Measurements from ENCODE around the gene SLIT3. TPM values are rescaled to one million over a fixed set of nuclear protein-coding genes. Genes with fewer than 3 reads are reported as not detected.

The SLIT3 gene
- total and polyA plus RNA-seq, 9 of the 15 experiments (the other 6 are each of a cell fraction or from before 2014, with no cell fraction given): 0.01 to 0.04 TPM; not detected in 7

- ChIA-PET CTCF (ENCODE audit: low intra/inter-chr PET ratio) (no interaction called here), POLR2A (interaction anchor here (1.0 kb wide), 1 partner anchor 14 kb away, joined by 3 read pairs; no protein-coding TSS in a partner anchor)
- no peak overlapping the region for H3K27ac ChIP-seq (ENCODE audit: extremely low read depth, low read depth, low read length)
- H3K36me3 ChIP-seq (ENCODE audit: control insufficient read depth, insufficient read depth, low read length): no peaks in the 10 kb centered on the region
- no peaks in the 10 kb centered on the region for H3K79me2 ChIP-seq (ENCODE audit: control insufficient read depth, insufficient read depth, low read length)
- no peaks in the 10 kb centered on the region; a peak in 2 of 5 replicates for H3K27me3 ChIP-seq (ENCODE audit: control insufficient read depth in 2 of 2, insufficient read depth in 2 of 2, low read length in 2 of 2)
- H3K9ac ChIP-seq (ENCODE audit: insufficient read depth in 1 of 2, low read depth in 2 of 2, low read length in 2 of 2): no peak overlapping the region
- FAIRE-seq (no peak), DNase-seq (ENCODE audit: extremely low read depth in 1 of 4, low spot score in 3 of 4) (no peak), ATAC-seq (no peak)
- intact Hi-C loops (cut with micrococcal nuclease): no loop called here
- no peak overlapping the region for H3K4me2 ChIP-seq (ENCODE audit: insufficient read depth, low read length)
- no peaks in the 10 kb centered on the region for H3K9me3 ChIP-seq (replicated peaks; ENCODE audit: control insufficient read depth, insufficient read depth, low read depth, low read length)
- H3K4me3 ChIP-seq: no peak overlapping the region
- no peaks in the 10 kb centered on the region for H4K20me1 ChIP-seq (replicated peaks; ENCODE audit: control insufficient read depth, insufficient read depth, low read length)
- WGBS (ENCODE audit: insufficient coverage, low coverage, missing lambda C conversion rate): 3% methylated on average over 5 of the region's 6 CpGs
- BruUV-seq (replicated peaks): no TSS peak
- H3K4me1 ChIP-seq (replicated peaks in 1 of 2; ENCODE audit: control insufficient read depth in 2 of 2, insufficient read depth in 2 of 2, low read length in 2 of 2): no peaks in the 10 kb centered on the region
- in situ Hi-C loops (cut with MboI): no loop called here
- no peak overlapping the region for H2AFZ ChIP-seq (ENCODE audit: low read depth, low read length)
- H3K9me1 ChIP-seq (ENCODE audit: control insufficient read depth, insufficient read depth, low read length): no peaks in the 10 kb centered on the region
- TF ChIP-seq SMAD4 (CRISPR knock-in tag; conservative IDR thresholded peaks at IDR 0.05) (no peak), NUFIP1 (IDR thresholded peaks at IDR 0.05; ENCODE audit: partially characterized antibody) (no peak), CCAR2 (IDR thresholded peaks at IDR 0.05; ENCODE audit: low read depth, low read length) (no peak), HDAC3 (IDR thresholded peaks at IDR 0.05; ENCODE audit: borderline replicate concordance, partially characterized antibody) (no peak), CHAMP1 (IDR thresholded peaks at IDR 0.05) (no peak), HNRNPH1 (optimal IDR thresholded peaks at IDR 0.05; ENCODE audit: low read depth, low read length) (no peak), TAF9B (IDR thresholded peaks at IDR 0.05; ENCODE audit: partially characterized antibody) (no peak), SFPQ (IDR thresholded peaks at IDR 0.05; ENCODE audit: low read depth, low read length) (no peak), SMARCE1 (IDR thresholded peaks at IDR 0.05) (no peak), ZNF134 (CRISPR knock-in tag; conservative IDR thresholded peaks at IDR 0.05) (no peak), FIP1L1 (IDR thresholded peaks at IDR 0.05; ENCODE audit: low read depth, low read length, poor library complexity, severe bottlenecking) (no peak), ZBTB11 (CRISPR knock-in tag; IDR thresholded peaks at IDR 0.05) (no peak), ZNF274 (IDR thresholded peaks at IDR 0.05; ENCODE audit: borderline replicate concordance, low read depth, low read length) (no peak), TSC22D4 (tag; IDR thresholded peaks at IDR 0.05) (no peak)
These were observed 256.0 kb downstream of the SLIT3 start for GRCh38 chr5:169044962-169045361.
